Pulmonary artery endothelial cell (primary cell): ENCODE measurements around the gene ETV3L. TPM values are rescaled to one million over a fixed set of nuclear protein-coding genes. Genes with fewer than 3 reads are reported as not detected.

ENCODE experiments used
- DNase-seq: peaks from one replicate; pipeline ENCODE4 v3.0.0-alpha.2; 2011; ENCODE audit warnings: low read depth, low spot score
- total RNA-seq: library from RNA; depleted of rRNA; stranded (reverse); fragments of >200 nt; gene quantifications from 2 replicates; pipeline ENCODE4 v1.2.3, GENCODE V29; 2014

The ETV3L gene
- total RNA-seq, 1 donor from 2014 or later = not detected

DNA sequence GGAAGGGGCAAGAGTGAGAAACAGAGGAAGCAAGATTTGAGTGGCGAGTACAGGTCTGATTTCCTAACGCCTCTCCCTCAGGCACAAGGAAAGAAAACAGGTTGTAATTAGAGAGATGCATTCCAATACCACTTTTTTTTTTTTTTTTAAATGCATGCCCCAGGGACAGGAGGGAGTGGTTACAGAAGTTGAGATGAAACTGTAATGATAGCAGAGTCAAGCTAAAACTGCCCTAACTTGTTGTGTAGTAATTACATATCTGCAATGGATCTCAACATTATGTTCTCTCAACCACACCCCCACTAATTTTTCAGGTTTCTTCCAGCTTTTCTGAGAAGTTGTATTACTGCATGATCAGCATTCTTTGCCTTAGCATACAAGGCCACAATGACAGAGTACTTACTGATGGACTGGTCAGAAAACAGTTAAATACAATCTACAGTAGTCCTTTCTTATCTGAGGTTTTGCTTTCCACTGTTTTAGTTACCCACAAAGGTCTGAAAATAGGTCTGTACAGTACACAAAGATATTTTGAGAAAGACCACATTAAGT is 33.1 kb upstream of the ETV3L start:
- no peak for DNase-seq

DNA sequence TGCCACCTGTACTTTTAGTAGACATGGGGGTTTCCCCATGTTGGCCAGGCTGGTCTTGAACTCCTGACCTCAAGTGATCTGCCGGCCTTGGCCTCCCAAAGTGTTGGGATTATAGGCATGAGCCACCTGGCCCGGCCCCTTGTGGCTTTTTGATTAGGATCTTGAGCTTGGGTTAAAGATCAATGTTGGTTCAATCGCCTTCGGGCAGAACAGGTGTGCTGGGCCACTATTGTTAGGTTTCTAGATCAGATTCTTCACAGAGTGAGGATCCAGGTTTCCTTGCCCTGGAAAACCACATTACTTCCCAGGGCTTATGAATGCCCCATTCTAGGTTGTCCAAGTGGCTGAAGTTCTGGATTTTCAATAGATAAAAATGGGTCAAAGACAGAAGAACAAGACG is 32.5 kb upstream of the ETV3L start:
- DNase-seq = no peak

DNA sequence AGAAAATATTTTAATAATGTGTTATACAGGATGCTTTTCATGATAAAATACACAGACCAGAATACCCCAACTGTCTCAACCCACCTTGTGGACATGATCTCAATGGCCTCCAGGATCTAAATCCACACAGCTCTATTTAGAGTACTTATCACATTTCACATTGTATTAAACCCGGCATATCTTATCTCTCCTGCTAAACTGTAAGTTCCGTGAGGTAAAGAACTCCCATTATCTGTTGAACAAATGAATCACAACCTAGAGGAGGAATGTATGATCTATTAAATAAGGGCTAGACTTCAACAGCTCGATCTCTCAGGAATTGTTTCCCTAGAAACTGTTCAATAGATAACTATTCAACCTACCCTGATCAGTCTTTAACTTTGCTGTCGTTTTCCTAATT is 31.7 kb upstream of the ETV3L start:
- DNase-seq = no peak

DNA sequence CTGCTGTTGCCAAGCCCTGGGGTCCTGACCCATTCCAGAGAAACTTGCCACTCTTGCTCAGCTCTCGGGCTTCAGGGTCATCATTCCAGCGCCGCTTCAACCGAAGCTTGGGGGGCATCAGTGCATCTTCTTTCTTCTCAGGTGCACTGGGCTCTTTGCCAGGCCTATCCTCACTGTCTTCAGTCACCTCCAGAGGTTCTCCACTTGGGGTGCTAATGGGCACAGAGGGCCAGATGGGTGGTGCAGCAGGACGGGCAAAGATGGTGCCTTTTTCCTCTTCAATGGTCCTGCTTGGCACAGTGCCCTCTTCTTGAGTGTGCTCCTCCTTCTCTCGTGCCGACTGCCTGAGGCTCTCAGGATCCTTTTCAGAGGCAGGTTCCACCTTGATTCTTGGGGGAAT is 25.2 kb upstream of the ETV3L start:
- no peak for DNase-seq

DNA sequence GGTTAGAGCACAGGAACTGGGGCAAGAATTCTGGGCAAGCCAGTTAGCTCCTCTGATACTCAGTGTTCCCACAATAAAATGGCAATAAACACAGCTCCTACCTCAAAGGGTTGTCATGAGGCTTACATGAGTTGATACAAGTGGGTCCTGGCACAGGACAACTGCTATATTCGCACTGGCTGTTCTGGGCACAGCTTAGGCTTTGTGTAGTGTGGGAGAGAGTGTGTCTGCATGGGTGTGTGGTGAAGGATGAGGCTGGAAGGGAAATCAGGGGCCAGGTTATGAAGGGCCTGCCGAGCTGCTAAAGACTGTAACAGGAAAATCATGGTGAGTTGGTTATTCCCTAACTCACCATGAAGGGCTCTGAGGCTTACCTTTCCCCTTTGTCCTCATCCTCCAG is 19.8 kb upstream of the ETV3L start:
- DNase-seq = no peak

DNA sequence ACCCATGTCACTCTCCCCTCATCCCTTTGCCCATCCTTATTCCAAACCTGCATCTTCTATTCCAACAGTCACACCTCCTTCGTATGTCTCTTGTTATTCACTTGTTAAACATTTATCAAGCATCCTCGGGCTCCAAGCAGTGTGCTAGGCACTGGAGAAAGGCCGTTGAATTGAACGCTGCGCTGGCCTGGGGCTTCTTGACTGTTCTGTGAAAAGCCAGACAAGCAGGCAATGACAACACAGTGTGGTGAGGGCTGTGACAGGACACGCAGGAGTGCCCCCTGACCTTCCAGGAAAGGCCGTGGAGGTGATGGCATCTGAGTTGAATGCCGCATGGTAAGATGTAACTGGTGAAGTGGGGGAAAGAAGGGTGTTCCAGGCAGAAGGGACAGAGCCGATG is 19.4 kb upstream of the ETV3L start:
- DNase-seq = no peak

DNA sequence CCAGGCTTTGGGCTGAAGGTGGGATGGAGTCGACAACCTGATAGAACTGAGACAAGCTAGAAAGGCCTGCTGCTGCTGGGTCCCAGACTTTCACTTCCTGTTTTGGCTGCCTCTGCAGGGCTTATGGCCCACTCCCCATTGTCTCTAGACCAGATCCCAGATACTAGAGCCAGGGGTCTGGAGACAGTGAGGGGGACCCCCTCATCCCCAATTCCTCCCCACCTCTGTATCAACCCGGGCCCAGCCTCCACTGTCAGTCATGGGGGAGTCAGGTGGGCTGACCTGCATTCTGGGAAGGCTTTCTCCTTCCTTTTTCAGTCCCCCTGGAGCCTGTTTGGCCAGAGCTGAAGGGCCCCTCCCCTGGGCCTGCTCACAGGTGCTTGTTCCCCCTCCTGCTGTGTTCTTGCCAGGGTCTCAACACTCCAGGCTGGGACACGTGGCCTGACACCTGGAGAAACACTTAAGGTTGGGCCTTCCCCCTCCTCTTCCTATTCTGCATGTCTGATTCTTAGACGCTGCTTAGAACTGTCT is 18.0 kb upstream of the ETV3L start:
- no peak for DNase-seq

DNA sequence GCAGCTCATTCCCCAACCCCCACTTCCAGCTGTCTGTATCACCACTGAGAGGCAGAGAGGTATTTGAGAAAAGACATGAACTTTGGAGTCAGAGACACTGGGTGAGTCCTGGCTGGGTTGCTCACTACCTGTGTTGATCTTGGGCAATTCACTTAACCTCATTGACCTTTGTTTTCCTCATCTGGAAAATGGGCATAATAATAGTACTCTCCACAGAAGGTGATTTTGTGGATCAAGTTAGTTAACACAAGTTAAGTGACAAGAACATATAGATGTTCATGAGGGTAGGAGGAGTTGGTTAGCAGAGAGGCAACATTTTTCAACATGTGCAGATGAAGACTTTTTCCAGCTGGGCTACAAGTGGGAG is 17.1 kb upstream of the ETV3L start:
- DNase-seq = no peak

DNA sequence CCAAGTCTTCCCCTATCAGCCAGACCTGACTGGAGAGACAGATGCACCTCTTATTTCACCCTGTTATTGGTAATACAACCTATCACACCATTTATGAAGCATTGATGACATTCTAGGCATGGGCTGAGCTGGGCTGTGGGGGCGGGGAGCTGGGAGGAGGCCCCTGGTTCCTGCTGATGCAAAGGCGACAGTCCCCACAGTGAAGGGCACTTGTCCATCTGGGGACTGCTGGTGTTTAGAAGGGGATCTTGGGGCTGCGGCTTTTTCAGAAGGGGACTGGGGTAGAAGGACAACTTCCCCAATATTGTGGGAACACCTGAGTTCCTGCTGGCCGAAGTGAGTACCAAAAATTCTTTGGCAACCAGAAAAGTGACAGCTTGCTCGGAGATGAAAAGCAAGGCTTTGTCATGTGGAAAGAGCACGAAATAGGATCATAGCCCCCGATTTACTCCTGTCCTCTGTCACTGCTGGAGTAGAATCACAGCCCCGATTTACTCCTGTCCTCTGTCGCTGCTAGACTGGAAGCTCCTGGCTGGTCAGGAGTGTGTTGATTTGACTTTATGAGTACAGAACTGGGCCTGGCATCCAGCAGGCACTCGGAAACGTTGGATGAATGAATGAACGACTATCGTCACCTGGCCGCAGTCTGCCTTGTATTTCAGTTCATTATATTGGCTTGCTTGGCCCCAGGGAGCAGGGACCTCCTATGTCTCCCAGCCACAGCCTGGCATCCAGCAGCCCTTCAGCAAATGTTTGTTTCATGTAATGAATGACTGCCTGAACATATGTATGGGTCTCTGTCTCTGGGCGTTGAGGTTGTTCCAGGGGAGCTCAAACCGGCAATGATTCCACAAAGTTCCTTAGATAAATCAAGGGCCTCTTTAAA is 16.5 kb upstream of the ETV3L start:
- no peak for DNase-seq

DNA sequence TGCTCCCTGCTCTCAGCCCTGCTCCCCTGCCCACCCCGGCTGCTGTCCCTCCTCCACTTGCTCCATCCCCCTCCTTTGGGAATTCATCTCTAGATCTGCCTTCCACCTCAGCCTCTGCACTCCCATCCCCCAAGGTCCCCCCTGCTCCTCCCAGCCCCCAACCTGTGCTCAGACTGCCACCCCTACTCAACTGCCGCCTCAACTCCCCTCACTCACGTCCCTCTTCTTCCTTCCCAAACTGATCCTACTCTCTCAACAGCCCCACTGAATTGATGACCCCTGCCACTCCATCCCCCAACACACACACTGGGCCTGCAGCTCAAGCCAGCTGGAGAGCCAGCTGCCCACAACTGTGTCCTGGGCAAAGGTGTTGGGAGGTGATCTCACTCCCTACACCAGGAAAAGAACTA is 15.8 kb upstream of the ETV3L start:
- DNase-seq = no peak

DNA sequence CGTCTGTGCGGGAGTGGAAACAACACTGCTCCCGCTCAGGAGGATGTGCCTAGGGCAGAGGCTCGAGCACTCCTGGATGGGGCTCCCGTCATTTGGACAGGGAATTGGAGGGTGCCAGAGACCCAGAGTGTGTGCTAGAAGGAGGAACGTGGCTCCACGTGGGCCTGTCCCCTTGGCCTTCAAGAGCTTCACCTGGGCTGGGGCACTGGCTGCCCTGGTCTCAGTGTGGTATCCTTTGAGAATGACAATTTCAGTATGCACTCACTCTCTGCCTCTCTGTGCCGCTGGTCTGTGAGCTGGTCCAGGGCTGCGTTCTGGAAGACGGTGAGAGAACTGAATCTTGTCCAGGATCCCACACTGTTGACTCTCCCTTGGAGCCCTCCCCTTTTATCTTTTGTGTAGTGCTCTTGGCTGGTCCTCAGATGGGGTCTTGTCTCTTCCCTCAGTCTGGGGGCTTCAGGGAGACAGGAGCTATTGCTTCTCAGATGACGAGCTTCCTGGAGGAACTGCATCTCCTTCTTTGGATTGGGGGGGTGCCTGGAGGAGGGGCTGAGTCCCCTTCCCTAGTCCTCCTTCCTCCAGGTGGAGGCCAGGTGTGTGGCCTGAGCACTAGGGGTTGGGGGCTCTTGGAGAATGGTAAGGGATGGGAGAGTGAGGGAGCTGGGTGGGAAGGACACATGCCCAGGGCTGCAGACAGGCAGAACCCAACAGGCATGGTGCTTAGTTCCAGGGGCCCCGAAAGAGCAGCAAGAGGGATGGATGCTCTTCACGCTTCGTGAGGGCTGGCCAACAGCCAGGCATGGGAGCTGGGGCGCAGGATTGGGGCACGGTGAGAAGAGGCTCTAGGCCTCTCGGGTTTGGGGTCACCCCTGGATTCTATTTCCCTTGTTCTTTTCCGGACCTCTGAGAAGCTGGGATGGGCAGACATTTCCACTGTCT is 14.8 kb upstream of the ETV3L start:
- no peak for DNase-seq

DNA sequence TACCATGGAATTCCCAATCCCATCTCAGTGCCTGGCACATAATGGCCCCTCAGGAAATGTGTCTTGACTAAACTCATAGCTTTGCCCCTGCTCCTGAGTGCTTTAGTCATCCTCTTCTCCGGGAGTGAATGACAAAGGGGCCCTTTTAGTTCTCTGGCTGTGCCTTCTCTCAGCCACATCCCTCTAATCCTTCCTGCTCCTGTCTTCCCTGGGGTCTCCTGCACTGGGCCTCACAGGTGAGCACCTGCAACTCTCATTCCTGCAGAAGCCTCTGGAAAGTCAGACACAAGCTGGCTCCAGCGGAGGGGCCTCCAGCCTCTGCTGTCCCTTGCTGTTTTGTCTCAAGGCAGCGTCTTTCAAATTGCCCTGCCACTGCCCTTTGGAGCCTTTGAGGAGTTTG is 14.0 kb upstream of the ETV3L start:
- no peak for DNase-seq

DNA sequence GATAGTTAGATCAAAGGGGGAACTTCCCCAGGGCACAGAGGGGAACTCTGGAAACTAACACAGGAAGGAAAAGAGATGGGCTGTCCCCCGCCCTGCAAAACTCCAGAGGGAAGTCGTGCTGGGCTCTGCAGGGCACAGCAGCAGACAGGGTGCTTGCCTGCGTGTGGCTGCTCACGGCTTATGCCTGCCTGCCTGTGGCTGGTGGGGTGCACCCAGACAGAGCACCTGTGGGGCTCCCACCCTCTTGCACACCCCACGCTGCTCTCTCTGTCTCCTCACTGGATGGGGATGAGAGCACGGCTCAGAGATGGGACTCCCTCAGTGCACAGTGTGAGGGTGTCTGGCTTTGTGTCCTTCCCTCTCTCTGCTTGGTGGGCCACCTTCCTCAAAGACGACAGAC is 13.5 kb upstream of the ETV3L start:
- DNase-seq = no peak

DNA sequence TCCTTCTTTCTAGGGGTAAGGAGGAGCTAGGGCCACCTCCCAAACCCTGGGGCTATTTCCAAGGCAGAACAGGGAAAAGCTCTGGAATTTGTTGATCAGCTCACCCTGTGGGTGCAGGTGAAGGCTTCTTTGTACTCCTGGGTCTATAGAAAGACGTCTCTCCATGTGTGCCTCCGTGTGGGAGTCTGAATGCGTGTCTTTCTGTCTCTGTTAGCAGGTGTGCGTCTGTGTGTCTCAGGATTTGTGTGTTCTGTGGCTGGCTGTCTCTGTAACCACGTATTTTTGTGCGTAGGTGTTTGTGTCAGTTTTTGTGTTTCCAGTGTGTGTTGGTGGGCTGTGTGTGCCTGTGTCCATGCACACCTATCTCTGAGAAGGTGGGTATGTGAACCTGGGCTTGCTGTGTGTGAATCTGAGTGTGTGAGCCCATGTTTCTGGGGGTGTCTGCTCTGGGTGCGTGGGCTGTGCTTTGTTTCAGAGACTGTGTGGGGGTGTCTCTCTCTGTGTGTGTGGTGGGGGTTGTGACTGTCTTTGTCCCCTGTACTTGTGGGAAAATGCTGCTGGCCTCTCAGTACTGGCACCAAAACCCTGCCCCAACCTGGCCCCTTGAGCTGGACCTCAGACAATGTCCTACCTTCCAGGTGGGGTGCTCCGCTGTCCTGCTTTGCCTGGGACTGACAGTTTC is 12.7 kb upstream of the ETV3L start:
- no peak for DNase-seq

DNA sequence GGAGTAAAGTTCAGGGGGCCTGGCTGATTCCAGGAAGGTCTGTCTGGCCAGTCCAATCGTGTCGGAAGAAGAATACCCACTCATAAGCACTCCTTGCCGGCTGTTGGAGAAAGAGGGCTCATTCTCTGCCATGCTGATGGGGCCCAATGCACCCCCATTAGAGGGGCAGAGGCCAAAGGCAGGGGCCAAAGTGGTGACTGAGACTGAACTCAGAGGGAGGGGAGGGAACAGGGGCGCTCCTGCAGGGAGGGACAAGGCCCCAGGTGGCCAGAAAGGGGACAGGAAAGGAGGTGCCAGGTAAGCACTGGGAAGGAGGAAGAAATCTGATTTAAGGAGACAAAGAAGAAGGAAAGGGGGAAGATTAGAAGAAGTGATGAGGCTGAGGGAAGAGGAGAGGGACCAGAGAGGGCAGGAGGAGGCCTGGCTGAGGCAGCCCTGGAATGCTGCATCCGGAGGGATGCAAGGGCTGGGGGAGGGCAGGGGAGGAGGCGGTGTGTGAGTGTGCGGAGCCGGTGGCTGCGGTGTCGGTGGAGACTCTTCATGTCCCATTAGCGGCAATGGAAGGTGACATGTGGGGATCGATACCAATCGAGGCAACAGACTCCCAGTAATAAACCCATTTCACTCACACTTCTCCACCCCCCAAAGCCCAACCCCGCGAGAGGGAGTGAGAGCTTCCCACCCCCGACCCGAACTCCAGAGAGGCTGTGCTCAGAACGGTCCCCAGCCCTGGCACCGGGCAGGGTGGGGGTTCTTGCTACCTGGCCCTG is 12.0 kb upstream of the ETV3L start:
- no peak for DNase-seq

DNA sequence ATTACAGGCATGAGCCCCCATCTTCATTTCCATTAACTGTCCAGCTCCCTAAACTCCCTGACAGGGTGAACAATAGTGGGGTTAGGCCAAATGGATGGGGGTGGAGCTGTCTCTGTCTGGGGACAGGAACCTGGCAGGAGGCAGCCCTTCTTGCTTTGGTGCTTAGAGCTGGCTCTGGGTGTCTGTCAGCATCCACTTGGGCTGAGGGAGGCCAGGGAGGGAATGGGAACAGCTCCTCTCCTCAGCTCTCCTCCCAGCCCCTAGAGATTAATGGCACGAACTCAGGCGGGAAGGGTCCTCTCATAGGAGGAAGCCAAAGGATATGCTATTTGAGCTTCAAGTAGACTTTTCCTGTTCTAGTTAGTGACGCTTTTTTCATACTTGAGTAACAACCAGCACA is 11.1 kb upstream of the ETV3L start:
- DNase-seq = no peak

DNA sequence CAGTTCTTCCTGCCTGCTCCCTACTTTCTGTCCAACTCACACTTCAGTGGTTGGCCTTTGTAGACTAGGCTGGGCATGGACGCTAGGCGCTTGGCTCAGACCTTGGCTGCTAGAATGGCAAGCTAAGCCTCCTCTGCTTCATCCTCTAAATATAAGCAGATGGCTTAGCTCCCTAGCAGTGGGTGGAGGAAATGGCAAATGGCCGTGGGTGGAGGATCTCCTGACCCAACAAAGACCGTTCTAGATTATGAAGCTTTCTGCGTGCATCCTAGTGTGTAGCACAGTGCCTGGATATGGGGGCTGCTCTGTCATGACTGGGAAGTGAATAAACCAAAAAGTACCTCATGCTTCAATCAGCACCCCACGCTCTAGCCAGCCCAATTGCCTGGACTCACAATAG is 10.4 kb upstream of the ETV3L start:
- DNase-seq = no peak

DNA sequence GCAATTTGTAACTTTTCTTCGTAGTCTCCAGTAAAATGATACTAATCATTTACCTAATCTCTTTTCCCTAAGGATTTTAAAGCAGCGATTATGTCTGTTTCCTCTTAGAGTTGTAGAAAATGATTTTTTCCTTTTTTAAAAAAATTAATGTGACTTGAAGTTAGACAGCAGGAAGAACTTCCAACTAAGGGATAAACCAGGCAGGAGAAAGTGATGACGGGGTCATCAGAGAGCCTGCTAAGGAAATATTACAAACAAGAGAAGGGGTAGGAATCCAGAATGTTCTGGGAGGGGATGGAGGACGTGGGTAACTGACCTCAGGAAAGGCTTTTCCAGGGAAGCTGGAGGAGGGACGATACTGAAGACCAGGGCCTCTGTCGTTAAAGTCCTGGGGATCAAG is 8.8 kb upstream of the ETV3L start:
- DNase-seq = no peak

DNA sequence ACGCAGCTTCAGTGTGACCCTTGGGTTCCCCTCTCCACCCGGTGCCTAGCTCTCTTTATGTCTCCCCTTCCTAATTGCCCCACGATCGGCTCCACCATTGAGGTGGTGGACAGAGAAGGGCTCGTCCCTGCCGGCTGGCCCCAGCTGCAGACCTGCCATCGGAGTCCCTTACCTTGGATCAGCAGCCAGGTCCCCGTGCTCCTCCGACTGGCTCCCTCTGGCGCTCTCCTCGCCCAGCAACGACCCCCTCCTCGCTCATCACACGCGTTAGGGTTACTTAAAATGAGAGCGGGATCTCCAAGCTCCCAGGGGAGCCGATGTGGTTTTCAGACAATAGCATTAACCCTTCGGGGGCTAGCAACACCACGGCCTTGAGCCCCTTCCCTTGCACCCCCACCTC is 8.1 kb upstream of the ETV3L start:
- no peak for DNase-seq

DNA sequence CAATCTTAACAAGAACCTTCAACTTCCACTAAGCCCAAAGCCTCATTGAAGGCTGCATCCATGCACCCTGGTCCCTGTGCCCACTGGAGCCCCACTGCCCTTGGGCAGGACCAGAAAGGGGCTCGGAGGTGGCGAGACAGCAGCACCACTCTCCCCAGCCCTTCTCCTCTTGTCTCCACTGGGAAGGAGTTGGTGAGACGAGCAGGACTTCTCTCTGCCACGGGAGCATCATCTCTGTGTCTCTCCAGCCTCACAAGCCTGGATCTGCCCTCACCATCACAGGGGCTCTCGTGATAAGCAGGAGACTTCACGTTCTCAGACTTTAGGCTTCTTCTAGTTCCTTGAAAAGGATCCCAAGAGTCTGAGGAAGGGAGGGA is 7.2 kb upstream of the ETV3L start:
- DNase-seq = no peak
